IMR-90 (cell line): ENCODE data around the gene TMOD4.

Experiments used
- BHLHE40 ChIP-seq: fragments of 150-350 bp; IDR thresholded peaks from 2 replicates; pipeline ENCODE4 v1.6.1; 2016; ENCODE audit warnings: mild to moderate bottlenecking, low read depth, low read length
- MAFK ChIP-seq: IDR thresholded peaks from 2 replicates; pipeline ENCODE4 v1.6.1; 2012; ENCODE audit warnings: low read depth, low read length, improper control_type of control experiment
- TF ChIP-seq, protein P1 (sequence below): conservative IDR thresholded peaks from 2 replicates; pipeline ENCODE4 v1.5.1; 2012; ENCODE audit warnings: mild to moderate bottlenecking, low read depth, low read length, improper control_type of control experiment

DNA sequence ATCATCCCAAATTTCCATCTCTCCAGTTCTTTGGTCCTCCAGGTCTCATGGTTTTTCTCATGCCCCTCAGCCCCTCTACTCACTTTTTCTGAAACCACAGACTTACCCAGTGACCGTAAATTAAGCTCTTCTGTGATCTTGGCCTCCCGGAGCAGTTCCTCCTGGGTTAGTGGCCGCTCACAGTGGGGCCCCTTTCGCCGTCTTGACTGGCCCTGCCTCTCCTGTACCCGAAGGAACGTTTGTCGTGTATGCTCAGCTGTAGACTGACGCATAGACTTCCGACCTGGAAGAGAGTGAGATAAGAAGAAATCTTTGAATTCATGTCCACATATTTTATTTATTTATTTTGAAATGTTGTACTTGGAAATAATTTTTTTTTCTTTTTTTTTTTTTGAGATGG is 8.4 kb upstream of the TMOD4 start:
- TF ChIP-seq, protein P1, sequence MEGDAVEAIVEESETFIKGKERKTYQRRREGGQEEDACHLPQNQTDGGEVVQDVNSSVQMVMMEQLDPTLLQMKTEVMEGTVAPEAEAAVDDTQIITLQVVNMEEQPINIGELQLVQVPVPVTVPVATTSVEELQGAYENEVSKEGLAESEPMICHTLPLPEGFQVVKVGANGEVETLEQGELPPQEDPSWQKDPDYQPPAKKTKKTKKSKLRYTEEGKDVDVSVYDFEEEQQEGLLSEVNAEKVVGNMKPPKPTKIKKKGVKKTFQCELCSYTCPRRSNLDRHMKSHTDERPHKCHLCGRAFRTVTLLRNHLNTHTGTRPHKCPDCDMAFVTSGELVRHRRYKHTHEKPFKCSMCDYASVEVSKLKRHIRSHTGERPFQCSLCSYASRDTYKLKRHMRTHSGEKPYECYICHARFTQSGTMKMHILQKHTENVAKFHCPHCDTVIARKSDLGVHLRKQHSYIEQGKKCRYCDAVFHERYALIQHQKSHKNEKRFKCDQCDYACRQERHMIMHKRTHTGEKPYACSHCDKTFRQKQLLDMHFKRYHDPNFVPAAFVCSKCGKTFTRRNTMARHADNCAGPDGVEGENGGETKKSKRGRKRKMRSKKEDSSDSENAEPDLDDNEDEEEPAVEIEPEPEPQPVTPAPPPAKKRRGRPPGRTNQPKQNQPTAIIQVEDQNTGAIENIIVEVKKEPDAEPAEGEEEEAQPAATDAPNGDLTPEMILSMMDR = no peak
- TF ChIP-seq BHLHE40 (no peak), MAFK (no peak)
